ENCODE measurements around the gene PPFIA3.
"Not testable (repeated sequence)": the region's sequence is repeated elsewhere in the genome, so short reads cannot be mapped to it uniquely, and the experiment has no call there.

Gene PPFIA3

DNA sequence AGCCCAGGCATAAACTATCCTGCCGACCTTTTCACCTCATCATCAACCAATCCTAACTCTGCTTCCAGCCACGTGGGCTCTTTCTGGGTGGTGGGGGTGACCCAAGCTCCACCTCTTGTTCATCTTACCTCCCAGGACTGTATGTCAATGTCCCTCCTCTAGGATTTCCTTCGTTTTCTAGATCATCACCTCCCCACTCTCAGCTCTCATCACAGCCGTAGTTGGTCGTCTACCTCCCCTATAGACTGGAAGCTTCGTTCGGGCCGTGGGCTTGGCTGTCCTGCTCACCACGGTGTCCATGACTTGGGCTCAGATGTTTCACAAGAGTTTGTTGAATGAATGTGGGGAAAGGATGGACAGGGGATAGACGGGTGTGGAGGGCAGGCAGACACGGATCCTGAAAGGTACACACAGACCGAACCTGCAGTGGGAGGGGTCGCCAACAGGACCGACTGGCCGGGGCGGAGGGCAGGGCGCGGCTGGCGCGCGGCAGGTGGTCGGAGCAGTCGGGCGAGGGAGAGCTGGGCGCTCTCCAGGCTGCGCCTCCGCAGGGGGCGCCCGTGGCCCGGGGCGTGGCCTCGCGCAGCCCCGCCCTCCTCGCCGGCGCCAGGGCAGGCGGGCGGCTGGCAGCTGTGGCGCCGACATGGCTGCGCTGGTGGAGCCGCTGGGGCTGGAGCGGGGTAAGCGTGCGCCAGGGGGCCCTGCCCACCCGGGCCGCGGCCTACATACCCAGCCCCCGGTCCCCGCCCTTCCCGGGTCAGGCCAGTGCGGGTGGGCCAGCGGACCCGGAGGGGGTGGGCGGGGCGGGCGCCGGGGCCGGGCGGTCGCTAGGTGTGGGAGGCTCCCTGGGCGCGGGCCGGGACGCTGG is 5.3 kb upstream of the PPFIA3 start, which contains the start of gene LIN7B:
Gene LIN7B, plus strand, starts transcription at position 609 of the 868 bp plus-strand sequence. Its CDS starts 35 bp downstream, at position 644.
- H3K9me3 Mint-ChIP-seq, result no peaks in the 10 kb centered on the region
- H3K4me3 Mint-ChIP-seq, result peak within 1 kb of the TSS; percentile 85
- peaks cover 5% of the 10 kb centered on the region for H3K36me3 Mint-ChIP-seq
- ATAC-seq (peak; percentile 80), DNase-seq (ENCODE audit: low spot score in 2 of 2) (peak; percentile 88 to 90)
- peak within 1 kb of the TSS; percentile 26 for H3K27ac Mint-ChIP-seq
- H3K4me1 Mint-ChIP-seq, result peaks cover 46% of the 10 kb centered on the region

DNA sequence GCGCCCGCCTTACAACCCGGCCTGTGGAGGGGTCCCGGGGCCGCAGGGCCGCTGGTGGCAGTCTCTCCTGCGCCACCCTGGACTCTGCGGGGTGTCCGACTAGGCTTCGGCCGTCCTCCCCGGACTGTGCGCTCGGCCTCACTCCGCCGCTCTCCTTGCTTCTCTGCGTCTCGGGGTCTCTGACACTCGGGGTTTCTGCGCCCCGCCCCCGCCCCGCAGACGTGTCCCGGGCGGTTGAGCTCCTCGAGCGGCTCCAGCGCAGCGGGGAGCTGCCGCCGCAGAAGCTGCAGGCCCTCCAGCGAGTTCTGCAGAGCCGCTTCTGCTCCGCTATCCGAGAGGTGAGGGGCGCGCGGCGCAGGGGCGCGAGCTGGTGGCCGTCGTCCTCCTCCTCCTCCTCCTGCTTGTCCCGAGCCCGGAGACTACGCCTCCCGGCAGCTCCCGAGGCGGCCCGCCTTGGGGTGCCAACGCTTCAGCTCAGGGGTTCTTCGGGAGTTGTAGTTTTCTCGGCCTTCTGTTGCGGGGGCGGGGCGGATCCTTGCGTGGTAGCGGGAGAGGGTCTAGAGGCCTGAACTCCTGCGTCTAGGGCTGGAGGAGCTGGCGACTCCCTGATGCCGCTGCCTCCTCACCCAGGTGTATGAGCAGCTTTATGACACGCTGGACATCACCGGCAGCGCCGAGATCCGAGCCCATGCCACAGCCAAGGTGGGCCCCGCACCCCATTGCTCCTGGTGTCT is 4.5 kb upstream of the PPFIA3 start:
- H3K27ac Mint-ChIP-seq, result peak overlapping the region; percentile 26
- H3K4me3 Mint-ChIP-seq, result peak overlapping the region; percentile 85
- H3K9me3 Mint-ChIP-seq, result no peaks in the 10 kb centered on the region
- H3K4me1 Mint-ChIP-seq, result peaks cover 46% of the 10 kb centered on the region
- ATAC-seq, result no peak
- H3K36me3 Mint-ChIP-seq, result no peaks in the 10 kb centered on the region
- peak in 1 of 2 donors; percentile 69 for DNase-seq (ENCODE audit: low spot score in 2 of 2)

DNA sequence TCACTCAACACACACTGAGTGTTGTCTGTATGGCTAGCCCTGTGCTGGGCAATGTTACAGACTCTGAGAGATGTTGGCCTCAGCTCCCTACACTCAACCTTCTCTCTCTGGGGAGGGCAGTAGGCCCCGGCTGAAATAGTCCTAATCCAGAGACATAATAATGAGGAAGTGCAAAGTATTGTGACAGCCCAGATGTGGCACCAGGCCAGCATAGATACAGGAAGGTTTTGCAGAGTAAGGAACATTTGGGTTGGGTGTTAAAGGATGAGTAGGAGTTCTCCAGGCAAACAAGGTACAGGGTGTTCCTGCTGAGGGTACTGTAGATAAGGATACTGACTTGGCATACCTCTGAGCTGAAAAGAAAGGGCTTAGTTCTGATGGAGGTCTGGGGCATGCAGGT is 2.8 kb upstream of the PPFIA3 start:
- Mint-ChIP-seq H3K4me3 (peak overlapping the region; percentile 85), H3K4me1 (peaks cover 55% of the 10 kb centered on the region), H3K27ac (peak overlapping the region; percentile 78), H3K9me3 (no peaks in the 10 kb centered on the region), H3K36me3 (no peaks in the 10 kb centered on the region)
- ATAC-seq, result no peak
- DNase-seq (ENCODE audit: low spot score in 2 of 2), result no peak

GRCh38 chr19:49117677-49118564 is 1.4 kb upstream of the PPFIA3 start:
- ATAC-seq (no peak), DNase-seq (ENCODE audit: low spot score in 2 of 2) (no peak)
- peak overlapping the region; percentile 93 for H3K27ac Mint-ChIP-seq
- H3K36me3 Mint-ChIP-seq, result no peaks in the 10 kb centered on the region
- peaks cover 55% of the 10 kb centered on the region for H3K4me1 Mint-ChIP-seq
- H3K4me3 Mint-ChIP-seq, result peak overlapping the region; percentile 85
- no peaks in the 10 kb centered on the region for H3K9me3 Mint-ChIP-seq

GRCh38 chr19:49118565-49119410 is 556 bp upstream of the PPFIA3 start, which contains the start of gene C19orf73:
Gene C19orf73 (minus strand): TSS chr19:49119143. CDS start chr19:49119022, 121 bp downstream.
- Mint-ChIP-seq H3K4me3 (peak within 1 kb of the TSS; percentile 85), H3K4me1 (peaks cover 46% of the 10 kb centered on the region), H3K9me3 (no peaks in the 10 kb centered on the region), H3K27ac (peak within 1 kb of the TSS; percentile 93), H3K36me3 (no peaks in the 10 kb centered on the region)
- ATAC-seq, result peak; percentile 84
- DNase-seq (ENCODE audit: low spot score in 2 of 2), result peak; percentile 96

DNA sequence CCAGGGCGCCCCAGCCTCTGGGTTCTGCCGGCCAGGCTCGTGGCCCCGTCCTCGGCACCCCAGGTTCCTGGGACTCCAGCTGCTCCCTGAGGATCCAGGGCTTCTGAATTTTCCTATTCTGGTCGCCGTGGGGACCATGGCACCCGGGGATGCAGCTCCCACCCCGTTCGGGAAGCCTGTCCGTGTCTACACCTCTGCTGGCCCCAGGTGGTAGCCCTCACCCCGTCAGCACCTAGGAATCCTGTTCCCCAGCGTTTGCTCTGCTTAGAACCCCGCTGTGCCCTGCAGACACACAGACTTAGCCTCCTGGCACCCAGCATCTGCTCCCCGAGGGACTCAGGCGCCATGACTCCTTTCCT is 960 bp downstream of the PPFIA3 start:
- peaks cover 39% of the 10 kb centered on the region for H3K4me1 Mint-ChIP-seq
- H3K27ac Mint-ChIP-seq, result peak overlapping the region; percentile 32
- DNase-seq (ENCODE audit: low spot score in 2 of 2), result no peak
- H3K36me3 Mint-ChIP-seq, result no peaks in the 10 kb centered on the region
- peak overlapping the region; percentile 85 for H3K4me3 Mint-ChIP-seq
- no peak for ATAC-seq
- H3K9me3 Mint-ChIP-seq, result no peaks in the 10 kb centered on the region

- no peak for ATAC-seq
- no peaks in the 10 kb centered on the region for H3K36me3 Mint-ChIP-seq
- DNase-seq (ENCODE audit: low spot score in 2 of 2), result no peak
- H3K4me3 Mint-ChIP-seq, result peak overlapping the region; percentile 85
- H3K27ac Mint-ChIP-seq, result peak overlapping the region; percentile 32
- peaks cover 37% of the 10 kb centered on the region for H3K4me1 Mint-ChIP-seq
- H3K9me3 Mint-ChIP-seq, result no peaks in the 10 kb centered on the region
Measured at GRCh38 chr19:49120868-49121267, 1.5 kb downstream of the PPFIA3 start.

GRCh38 chr19:49121841-49122240 is 2.5 kb downstream of the PPFIA3 start:
- H3K36me3 Mint-ChIP-seq; DNase-seq (ENCODE audit: low spot score in 2 of 2); H3K9me3 Mint-ChIP-seq; H3K4me3 Mint-ChIP-seq; ATAC-seq; H3K27ac Mint-ChIP-seq: not testable (repeated sequence)
- peaks cover 28% of the 10 kb centered on the region for H3K4me1 Mint-ChIP-seq

GRCh38 chr19:49123285-49123684 is 3.9 kb downstream of the PPFIA3 start:
- not testable (repeated sequence) for DNase-seq (ENCODE audit: low spot score in 2 of 2); H3K27ac Mint-ChIP-seq; ATAC-seq; H3K4me3 Mint-ChIP-seq; H3K36me3 Mint-ChIP-seq; H3K9me3 Mint-ChIP-seq
- peaks cover 21% of the 10 kb centered on the region for H3K4me1 Mint-ChIP-seq

- Mint-ChIP-seq H3K9me3 (no peaks in the 10 kb centered on the region), H3K4me1 (peaks cover 27% of the 10 kb centered on the region), H3K27ac (no peak overlapping the region), H3K4me3 (no peak overlapping the region), H3K36me3 (peaks cover 6% of the 10 kb centered on the region)
- DNase-seq (ENCODE audit: low spot score in 2 of 2) (no peak), ATAC-seq (no peak)
Measured at GRCh38 chr19:49125025-49125731, 5.8 kb downstream of the PPFIA3 start.

- ATAC-seq (no peak), DNase-seq (ENCODE audit: low spot score in 2 of 2) (no peak)
- H3K27ac Mint-ChIP-seq, result no peak overlapping the region
- peak overlapping the region; percentile 71 for H3K4me3 Mint-ChIP-seq
- peaks cover 6% of the 10 kb centered on the region for H3K36me3 Mint-ChIP-seq
- no peaks in the 10 kb centered on the region for H3K9me3 Mint-ChIP-seq
- H3K4me1 Mint-ChIP-seq, result peaks cover 17% of the 10 kb centered on the region
Measured at GRCh38 chr19:49126575-49126974, 7.2 kb downstream of the PPFIA3 start.

GRCh38 chr19:49127225-49127624 is 7.9 kb downstream of the PPFIA3 start:
- Mint-ChIP-seq H3K4me1 (peaks cover 17% of the 10 kb centered on the region), H3K4me3 (peak overlapping the region; percentile 71)
- H3K9me3 Mint-ChIP-seq; DNase-seq (ENCODE audit: low spot score in 2 of 2); H3K27ac Mint-ChIP-seq; H3K36me3 Mint-ChIP-seq; ATAC-seq: not testable (repeated sequence)

- ATAC-seq (peak; percentile 97), DNase-seq (ENCODE audit: low spot score in 2 of 2) (peak; percentile 89 to 98)
- Mint-ChIP-seq H3K4me1 (peaks cover 22% of the 10 kb centered on the region), H3K36me3 (peaks cover 6% of the 10 kb centered on the region), H3K9me3 (no peaks in the 10 kb centered on the region), H3K4me3 (peak overlapping the region; percentile 71), H3K27ac (peak overlapping the region; percentile 22)
Measured at GRCh38 chr19:49127674-49128544, 8.6 kb downstream of the PPFIA3 start.
